Jurkat, Clone E6-1 (cell line): ENCODE data around the gene SEMA3G.

Experiments
- DNase-seq: peaks from one replicate; pipeline ENCODE4 v3.0.0-alpha.2; 2011; ENCODE audit warnings: low read depth, low spot score
- H3K4me3 ChIP-seq: 2 replicates; pipeline ENCODE4 v1.5.1; 2011; ENCODE audit warnings: mild to moderate bottlenecking, low read length, control low read depth, moderate library complexity

SEMA3G gene

DNA sequence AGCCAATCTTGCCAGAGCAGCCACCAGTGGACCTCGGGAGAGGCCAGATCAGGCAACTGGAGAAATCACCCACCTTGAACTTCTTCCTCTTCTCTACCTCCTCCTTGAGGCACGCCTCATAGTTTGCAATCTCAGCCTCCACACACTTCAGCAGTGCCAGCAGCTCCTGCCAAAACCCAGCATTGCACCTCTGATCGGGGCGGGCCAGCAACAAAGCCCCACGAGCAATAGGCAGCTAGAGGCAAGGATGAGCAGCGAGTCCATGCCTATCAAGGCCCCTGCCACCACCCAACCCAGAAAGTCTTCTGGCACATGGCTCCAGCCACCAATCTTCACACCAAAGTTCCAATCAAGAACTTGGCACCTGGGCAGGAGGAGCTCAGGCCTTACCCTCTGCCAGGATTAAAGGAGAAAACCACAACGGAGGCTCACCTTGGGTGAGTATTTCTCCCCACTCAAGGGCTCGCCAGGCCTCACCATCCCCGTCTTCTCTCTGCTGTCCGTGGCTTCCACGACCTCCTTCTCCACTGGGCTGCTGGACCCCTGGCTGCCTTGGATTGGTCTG is 42.1 kb downstream of the SEMA3G start:
- no peak for DNase-seq
- H3K4me3 ChIP-seq, result no peak overlapping the region

- no peak for DNase-seq
- no peak overlapping the region for H3K4me3 ChIP-seq
Observed at GRCh38 chr3:52402101-52402521, 42.8 kb downstream of the SEMA3G start.

GRCh38 chr3:52401551-52401950 is 43.4 kb downstream of the SEMA3G start:
- H3K4me3 ChIP-seq, result no peak overlapping the region
- no peak for DNase-seq

- no peak for DNase-seq
- H3K4me3 ChIP-seq, result no peak overlapping the region
Observed at GRCh38 chr3:52401021-52401420, 43.9 kb downstream of the SEMA3G start.

DNA sequence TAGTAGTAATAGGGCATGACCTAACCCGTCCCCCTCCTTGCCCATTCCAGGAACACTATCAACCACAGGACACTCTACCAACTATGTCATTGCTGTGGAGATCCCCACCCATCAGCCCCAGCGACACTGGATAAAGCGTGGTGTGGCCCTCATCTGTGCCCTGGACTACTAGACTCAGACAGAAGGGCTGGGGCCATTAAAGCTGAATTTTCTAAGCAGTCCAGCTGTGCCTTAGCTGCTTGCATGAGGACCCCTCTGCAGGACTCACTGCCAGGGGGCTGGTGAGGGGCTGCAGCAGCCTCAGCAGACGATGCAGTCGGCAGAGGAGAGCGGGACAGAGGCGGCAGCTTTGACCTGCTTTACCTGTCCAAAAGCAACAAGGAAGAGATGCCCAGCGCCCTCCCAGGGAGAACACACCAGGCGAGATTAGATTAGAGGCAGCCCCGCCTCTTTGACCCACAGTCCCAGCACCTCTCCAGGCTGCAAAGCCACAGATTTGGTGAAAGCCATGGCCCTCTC is 44.6 kb downstream of the SEMA3G start:
- H3K4me3 ChIP-seq, result no peak overlapping the region
- DNase-seq, result no peak

DNA sequence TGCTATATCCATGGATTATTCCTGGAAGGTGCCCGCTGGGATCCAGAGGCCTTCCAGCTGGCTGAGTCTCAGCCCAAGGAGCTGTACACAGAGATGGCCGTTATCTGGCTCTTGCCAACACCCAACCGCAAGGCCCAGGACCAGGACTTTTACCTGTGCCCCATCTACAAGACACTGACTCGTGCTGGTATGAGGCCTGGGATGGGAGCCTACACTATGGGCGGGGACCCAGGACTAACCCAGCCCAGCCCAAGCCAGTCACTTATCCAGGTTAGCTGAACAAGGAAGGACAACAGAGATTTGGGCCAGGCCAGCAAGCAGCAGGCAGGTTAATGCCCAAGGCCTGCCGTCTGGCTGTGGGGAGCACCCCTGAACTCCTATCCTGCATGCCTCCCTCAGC is 45.3 kb downstream of the SEMA3G start:
- no peak overlapping the region for H3K4me3 ChIP-seq
- no peak for DNase-seq

- no peak for DNase-seq
- H3K4me3 ChIP-seq, result no peak overlapping the region
Observed at GRCh38 chr3:52399131-52399530, 45.8 kb downstream of the SEMA3G start.

- H3K4me3 ChIP-seq, result no peak overlapping the region
- DNase-seq, result no peak
Observed at GRCh38 chr3:52398670-52399081, 46.2 kb downstream of the SEMA3G start.

- no peak for DNase-seq
- no peak overlapping the region for H3K4me3 ChIP-seq
Observed at GRCh38 chr3:52397676-52398399, 47.1 kb downstream of the SEMA3G start.

GRCh38 chr3:52396907-52397591 is 47.9 kb downstream of the SEMA3G start:
- DNase-seq, result no peak
- H3K4me3 ChIP-seq, result no peak overlapping the region

- no peak for DNase-seq
- H3K4me3 ChIP-seq, result no peak overlapping the region
Observed at GRCh38 chr3:52396011-52396906, 48.6 kb downstream of the SEMA3G start.

DNA sequence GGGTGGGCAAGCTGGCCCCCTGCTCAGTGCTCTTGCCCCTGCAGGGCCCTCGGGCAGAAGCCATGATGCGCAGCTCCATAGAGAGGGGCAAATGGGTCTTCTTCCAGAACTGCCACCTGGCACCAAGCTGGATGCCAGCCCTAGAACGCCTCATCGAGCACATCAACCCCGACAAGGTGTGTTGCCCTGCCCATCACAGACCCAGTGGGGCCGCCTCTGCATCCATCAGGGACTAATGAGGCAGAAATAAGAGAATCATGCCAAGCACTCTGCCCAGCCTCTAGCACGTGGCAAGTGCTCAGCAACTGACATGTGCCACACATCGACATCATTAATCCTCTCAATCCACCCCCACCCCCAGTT is 49.4 kb downstream of the SEMA3G start:
- no peak overlapping the region for H3K4me3 ChIP-seq
- no peak for DNase-seq

DNA sequence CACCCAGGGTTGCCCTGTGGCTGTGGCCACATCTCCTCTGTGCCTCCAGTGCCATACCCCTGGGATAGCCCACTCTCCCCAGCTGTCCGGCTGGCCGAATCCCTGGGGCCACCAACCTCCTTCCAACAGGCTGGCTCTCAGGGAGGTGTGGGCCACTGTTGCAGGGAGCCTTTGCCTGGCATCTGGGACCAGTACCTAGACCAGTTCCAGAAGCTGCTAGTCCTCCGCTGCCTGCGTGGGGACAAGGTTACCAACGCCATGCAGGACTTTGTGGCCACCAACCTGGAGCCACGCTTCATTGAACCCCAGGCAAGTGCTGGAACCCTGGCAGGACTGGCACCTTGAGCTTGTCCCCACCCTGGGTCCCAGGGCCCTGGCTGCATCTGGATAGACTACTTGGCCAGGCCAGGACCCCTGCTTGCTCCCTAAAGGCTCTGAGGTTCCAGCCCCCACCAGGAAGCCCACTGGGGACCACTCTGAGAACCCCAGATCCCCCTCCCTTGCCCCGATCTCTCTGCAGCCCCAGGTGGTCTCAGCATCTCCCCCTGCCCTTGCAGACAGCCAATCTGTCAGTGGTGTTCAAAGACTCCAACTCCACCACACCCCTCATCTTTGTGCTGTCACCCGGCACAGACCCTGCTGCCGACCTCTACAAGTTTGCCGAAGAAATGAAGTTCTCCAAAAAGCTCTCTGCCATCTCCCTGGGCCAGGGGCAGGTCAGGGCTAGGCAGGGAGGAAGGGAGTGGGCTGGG is 50.0 kb downstream of the SEMA3G start:
- no peak overlapping the region for H3K4me3 ChIP-seq
- no peak for DNase-seq

DNA sequence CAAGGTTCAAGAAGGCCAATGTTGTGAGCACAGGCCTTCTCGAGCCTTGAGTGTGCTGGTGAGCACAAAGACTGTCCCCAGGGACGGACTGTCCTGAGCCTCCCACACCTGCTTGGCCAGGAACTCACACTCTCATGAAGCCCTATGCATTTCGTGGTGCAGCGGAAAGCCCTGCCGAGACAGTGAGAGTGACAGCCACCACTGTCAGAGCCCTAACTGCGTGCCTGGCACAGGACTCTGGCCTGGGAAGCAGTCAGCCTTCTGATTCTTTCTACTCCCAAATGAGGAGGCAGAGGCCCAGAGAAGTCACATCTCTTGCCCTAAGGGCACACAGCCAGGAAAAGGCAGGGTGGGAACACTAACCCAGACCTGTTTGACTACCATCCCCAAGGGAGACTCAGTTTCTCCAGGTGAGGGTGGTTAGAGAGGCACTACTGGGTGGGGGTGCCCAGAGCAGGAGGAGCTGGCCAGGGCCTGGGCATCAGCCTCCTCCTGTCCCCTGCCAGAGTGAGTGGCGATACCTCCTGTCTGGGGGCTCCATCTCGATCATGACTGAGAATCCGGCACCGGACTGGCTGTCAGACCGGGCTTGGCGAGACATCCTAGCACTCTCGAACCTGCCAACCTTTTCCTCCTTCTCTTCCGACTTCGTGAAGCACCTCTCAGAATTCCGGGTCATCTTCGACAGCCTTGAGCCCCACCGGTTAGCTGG is 50.8 kb downstream of the SEMA3G start:
- no peak overlapping the region for H3K4me3 ChIP-seq
- no peak for DNase-seq

GRCh38 chr3:52393131-52393807 is 51.6 kb downstream of the SEMA3G start:
- no peak for DNase-seq
- H3K4me3 ChIP-seq, result no peak overlapping the region

DNA sequence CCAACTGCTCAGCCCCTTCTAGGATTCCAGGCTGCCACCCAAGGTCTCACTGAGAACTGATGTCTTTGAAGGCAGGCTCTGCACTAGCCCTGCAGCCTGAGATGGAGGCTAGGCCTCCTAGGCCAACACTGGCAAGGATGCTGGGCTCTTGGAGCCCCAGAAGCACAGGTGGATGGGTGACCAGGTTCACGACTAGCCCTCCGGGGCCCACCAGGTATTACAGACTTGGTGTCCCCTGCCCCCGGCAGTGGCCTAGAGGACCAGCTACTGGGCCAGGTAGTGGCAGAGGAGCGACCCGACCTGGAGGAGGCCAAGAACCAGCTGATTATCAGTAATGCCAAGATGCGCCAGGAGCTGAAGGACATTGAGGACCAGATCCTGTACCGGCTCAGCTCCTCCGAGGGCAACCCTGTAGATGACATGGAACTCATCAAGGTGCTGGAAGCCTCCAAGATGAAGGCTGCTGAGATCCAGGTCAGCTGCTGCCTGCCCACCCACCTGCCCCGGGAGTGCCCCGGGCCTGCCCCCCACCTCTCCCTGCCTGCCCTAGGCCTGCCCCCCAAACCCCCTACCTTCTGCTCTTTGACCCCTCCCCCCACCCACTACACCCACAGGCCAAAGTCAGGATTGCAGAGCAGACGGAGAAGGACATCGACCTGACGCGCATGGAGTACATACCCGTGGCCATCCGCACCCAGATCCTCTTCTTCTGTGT is 52.5 kb downstream of the SEMA3G start:
- no peak overlapping the region for H3K4me3 ChIP-seq
- no peak for DNase-seq

DNA sequence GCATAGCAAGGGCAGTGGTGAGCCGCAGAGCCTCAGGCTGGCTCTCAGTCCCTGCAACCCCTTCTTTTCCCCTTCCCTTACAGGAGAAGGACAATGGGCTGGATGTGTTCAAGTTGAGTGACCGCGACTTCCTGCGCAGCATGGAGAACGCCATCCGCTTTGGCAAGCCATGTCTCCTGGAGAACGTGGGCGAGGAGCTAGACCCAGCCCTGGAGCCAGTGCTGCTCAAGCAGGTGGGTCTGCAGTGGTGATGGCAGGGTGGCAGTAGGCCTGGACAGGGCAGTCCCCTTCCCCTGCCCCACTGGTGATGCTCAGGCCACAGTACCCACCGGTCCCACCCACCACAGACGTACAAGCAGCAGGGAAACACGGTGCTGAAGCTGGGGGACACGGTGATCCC is 53.8 kb downstream of the SEMA3G start:
- DNase-seq, result no peak
- H3K4me3 ChIP-seq, result no peak overlapping the region
